Activated CD8-positive, alpha-beta memory T cell treated with anti-CD3 and anti-CD28 coated beads, Interleukin-2, amount 50 U/mL, for 4 hours (primary cell): ENCODE results near the gene NANP.
"Not testable (repeated sequence)": the region's sequence is repeated elsewhere in the genome, so short reads cannot be mapped to it uniquely, and the experiment has no call there.

Experiments used
- DNase-seq: peaks from one replicate; pipeline ENCODE4 v3.0.0-alpha.2; 2020

NANP gene, protein sequence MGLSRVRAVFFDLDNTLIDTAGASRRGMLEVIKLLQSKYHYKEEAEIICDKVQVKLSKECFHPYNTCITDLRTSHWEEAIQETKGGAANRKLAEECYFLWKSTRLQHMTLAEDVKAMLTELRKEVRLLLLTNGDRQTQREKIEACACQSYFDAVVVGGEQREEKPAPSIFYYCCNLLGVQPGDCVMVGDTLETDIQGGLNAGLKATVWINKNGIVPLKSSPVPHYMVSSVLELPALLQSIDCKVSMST

DNA sequence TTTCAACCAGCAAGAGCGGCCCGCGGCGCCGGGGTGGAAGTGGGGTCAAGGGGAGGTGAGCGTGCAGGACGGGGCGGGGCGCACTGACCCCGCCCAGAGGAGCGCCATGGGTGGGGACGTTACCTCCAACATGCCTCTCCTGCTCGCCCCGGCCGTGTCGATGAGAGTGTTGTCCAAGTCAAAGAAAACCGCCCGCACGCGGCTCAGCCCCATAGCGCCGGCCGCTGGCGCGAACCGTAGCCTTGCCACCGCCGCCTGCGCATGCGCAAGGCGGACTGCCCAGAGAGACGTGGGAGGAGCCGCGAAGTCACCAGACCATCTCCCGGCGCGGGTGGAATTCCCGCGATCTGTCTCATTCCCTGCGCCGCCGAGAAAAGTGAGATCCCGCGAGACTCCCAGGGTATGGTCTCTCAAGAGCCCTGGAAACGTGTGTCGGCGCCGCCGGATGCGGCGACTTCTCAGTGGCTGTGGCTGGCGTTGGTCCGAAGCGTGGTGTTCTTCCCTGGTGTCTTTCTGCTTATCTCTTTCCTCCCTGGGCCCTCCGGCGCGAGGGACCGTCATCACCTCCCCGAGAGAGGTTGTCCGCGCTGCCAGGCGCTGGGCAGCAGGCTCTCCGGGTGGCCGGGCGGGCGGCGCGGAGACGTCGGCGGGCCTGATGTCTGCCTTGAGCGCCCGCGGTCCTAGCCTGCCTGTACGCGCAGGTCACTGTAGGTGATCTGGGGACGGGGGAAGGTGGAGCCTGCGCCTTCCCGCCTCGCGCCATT, at the start of gene NANP:
NANP (minus strand) TSS at position 279 of the 764 bp plus-strand sequence; CDS start at position 213, 66 bp downstream.
- peak; percentile 80 for DNase-seq

DNA sequence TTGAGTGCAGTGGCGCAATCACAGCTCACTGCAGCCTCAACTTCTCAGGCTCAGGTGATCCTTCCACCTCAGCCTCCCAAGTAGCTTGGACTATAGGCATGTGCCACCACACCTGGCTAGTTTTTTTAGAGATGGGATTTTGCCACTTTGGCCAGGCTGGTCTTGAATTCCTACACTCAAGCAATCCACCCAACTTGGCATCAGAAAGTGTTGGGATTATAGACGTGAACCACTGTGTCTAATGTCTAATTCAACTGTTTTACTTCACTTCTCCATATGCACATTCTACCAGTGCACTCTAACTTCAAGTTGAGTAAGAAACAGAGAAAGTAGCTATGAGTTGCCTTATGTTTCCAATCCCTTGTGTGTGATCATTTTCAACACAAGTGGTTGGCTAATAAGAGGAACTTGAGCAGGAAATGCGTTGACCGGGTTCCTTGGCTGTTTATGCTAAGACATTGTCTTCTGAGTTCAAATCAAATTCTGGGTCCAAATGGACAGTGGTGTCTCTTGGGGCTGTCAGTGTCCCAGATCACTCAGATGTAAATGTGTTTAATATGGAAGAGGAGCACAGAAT, 48.9 kb upstream of the NANP start:
- no peak for DNase-seq

DNA sequence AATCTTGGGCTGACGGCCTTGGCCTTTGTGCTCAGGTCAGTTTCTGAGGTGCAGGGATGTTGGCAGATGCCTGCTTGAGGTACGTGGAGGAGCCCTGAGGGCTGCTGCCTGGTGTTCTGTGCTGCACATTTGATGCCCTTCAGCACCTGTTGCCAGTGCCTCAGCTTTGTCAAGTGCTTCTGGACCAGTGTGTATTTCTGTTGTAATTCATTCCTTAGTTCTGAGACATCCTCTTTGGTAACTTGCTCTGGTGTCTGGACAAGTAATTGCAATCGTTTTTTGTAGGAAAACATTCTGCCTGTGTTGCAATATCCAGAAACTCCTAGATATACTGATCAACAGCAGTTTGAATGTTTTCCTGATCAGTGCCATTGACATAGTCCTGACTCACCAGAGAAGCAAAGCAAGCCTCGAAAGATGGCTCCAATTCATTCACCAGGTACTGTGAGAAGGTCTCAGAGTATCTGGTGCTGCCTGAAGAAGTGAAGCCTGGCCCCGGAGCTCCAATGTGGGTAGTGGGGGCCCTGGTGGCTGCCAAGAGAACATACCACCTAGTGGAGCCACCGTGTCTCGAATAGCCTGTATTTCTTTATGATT, 46.1 kb upstream of the NANP start:
- DNase-seq: no peak

DNA sequence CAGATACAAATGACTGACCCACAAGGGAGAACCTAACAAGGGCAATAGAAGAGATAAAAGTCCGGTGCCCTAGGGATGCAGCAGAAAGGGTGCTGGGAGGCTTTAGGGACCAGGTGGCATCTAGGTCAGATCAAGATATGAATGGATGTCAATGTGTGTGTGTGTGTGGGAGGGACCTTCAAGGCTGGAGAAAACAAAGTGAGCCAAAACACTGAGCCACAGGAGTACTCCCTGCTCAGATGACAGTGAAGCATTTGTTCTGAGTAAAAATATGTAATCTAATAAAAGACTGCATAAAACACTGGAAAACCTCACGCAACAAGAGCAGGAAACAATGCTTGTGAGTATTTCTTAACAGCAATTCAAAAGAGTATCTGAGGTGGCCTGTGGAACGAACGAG, 44.6 kb upstream of the NANP start:
- no peak for DNase-seq

DNA sequence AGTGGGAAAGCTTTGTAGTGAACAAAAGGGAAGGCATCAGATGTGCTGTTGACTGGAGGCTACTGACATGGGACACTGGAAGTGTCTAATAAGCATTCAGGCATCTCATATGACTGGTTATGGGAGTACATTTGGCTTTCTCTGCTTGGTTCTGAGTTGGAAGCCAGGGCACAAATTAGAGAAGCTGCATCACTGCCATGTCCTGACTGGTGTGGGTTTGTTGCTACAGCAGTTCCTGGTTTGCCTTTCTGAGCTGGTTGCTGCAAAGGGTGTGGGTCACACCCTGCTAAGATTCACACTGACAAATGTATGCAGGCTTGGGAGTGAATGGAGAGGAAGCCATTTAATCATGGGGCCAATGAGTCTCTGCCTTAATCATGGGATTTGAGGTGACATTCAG, 36.2 kb upstream of the NANP start:
- DNase-seq: no peak

DNA sequence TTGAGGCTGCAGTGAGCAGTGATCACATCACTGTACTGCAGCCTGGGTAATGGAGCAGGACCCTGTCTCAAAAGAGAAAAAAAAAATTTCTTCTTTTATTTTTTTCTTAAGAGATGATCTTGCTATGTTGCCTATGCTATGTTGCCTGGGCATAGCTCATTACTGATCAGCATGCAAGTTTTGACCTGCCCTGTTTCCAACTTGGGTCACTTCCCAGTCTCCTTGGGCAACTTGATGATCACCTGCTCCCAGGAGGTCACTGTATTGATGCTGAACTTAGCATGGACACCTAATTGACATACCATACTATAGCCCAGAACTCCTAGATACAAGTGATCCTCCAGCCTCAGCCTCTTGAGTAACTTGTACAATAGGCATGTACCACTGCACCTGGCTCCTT, 30.7 kb upstream of the NANP start:
- no peak for DNase-seq

DNA sequence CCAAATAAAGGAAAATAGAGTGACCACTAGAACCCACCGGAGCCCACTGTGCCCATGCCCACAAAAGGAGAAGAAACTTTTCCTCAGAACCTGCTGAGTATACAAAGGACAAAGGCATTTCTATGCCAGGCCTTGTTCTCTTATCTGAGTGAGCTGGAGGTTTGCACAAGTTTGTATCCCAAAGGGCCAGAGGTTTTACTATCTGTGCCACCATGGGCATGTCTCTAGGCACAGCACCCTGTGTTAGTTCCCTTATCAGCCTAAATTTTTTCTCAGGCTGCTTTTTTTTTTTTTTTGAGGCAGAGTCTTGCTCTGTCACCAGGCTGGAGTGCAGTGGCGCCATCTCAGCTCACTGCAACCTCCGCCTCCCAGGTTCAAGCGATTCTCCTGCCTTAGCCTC, 29.1 kb upstream of the NANP start:
- DNase-seq: not testable (repeated sequence)

DNA sequence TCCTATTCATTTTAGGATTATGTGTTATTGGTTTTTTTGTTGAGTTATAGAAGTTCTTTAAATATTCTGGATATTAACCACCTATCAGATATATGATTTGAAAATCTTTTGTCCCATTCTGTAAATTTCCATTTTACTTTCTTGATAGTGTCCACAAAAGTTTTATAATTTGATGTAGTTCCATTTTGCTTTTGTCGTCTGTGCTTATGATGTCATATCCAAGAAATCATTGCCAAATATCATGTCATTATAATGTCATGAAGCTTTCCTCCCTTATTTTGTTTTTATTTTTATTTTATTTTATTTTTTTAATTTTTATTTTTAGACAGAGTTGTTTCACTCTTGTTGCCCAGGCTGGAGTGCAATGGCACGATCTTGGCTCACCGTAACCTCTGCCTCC, 21.0 kb upstream of the NANP start:
- no peak for DNase-seq

DNA sequence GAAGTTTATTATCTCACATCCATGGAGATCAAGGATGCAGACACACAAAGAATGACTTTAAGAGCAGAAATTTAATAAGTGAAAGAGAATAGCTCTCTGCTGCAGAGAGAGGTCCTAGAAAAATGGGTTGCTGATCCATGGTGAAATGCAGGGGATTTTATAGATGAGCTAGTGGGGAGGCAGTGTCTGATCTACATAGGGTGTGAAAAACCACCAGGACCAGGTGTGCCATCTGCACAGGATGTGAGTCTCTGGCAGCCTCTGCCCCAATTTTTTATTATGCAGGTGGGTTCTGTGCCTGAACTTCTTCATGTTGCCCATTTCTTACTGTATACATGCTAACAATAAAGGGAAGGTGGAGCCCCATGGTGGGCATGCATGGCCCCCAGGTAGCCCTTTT, 19.9 kb upstream of the NANP start:
- no peak for DNase-seq

DNA sequence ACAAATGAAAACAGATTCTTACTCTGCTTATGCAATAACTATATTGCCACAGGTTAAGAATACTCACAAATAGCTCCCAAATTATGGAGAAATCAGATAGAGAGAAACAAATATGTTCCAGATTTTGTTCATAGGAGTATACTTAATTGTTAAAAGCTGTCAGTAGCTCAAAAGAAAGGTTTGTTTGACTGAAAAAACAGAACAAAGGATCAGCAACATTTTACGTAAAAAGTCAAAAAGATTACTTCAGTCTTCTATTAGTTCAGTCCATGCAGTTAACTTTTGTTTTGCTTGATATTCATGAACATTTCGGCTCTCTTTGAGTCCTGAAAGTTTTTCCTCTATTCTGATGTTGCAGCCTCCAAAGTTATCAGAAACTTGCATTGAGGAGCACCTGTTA, 13.4 kb upstream of the NANP start:
- no peak for DNase-seq

DNA sequence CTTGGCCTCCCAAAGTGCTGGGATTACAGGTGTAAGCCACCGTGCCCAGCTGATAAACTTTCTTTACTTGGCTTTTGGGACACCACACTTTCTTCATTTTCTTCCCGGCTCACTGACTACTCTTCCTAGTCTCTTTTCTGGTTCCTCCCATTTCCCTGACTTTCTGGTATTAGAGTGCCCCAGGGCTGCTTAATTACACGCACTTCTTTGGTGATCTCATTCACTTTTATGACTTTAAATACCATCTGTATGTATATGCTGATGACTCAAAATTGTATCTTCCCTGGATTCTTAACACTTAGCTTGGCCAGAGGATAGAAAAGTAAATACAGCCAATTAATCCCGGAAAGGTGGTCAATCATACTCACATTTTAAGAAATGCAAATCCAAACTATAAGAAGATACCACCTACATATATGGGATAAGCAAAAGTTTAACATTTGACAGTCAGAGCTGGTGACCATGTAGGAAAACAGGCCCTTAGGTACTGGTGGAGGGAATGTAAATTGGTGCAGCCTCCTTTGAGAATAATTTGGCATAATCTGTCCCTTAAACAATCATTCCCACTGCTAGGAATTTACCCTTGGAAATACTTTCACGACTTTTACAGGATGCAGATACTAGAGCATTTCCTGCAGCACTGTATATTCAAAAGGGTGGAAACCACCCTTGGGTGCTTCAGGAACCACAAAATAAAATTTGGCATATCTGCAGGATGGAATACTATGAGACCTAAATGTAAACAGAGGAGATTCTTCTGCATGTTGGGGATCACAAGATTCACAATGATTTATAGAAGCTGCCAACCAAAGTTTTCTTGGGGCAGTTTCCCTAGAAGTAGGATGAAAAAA, 9.4 kb upstream of the NANP start:
- no peak for DNase-seq

DNA sequence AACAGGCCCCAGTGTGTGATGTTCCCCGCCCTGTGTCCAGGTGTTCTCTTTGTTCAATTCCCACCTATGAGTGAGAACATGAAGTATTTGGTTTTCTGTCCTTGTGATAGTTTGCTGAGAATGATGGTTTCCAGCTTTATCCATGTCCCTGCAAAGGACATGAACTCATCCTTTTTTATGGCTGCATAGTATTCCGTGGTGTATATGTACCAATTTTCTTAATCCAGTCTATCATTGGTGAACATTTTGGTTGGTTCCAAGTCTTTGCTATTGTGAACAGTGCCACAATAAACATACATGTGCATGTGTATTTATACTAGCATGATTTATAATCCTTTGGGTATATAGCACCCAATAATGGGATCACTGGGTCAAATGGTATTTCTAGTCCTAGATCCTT, 6.8 kb upstream of the NANP start:
- not testable (repeated sequence) for DNase-seq

DNA sequence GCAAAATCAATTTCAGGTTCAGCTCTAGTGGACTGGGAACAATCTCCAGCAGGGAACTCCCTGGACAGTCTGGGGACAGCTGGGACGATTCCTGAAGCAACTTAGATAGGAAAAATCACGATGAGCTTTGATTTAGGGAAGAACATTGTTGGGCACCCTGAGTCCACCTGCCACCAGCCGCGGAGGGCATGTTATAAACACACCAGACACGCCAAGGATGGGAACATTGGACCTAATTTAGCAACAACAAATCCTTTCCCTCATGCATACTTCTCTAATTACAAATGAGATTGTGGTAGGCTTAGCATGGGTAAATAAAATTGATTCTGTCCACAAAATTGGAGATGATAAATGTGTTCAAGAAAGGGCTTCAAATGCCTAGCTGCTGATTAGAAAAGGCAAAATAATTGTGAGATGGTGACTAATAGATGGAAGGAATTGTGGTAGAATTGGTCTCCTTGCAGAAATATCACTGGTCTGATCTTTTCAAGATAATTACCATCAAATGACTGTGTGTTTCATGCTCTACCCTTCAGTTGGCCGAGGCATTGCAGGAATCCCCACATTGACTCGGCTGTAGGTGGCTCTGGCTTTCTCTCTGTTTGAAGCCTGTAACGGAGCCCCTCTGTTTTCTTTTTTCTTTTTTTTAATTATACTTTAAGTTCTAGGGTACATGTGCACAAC, 6.1 kb upstream of the NANP start:
- no peak for DNase-seq

DNA sequence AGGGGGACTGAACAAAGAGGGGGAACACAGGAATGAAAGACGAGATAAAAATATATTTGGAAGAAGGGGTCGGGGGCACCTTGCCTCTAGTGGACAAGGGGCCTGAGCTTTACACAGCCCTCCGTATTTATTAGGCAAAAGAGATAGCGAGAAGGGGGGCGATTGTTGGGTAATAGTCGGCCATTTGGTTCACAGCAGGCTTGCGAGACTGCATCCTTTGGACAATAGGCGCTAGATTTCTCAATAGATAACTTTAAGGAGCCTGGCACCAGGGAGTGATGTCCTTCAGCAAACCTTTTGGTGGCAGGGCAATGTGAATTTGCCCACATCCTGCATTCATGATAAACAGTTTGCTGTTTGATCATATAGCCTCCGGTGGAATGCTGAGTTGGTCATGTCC, 3.0 kb upstream of the NANP start:
- no peak for DNase-seq

DNA sequence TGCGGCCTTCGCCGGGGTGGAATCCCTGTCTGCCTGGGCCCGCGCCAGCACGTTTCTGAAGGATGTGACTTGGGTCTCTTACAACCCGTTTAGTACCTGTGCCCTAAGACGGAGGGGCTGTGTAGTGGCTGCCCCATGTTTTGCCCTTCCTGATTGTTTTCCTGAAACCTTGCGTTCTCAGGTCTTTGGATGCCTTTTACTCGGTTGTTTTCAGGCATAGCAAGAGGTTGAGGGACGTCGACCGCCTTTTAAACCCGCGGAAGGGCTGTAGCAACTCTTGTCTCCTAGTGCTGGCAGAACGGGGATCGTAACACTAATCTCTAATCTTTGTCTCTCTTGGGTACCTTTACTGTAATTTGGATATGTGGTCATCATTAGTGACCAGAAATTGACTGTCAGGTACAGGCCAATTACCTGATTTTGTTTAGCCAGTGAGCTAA, 706 bp upstream of the NANP start:
- DNase-seq: no peak

DNA sequence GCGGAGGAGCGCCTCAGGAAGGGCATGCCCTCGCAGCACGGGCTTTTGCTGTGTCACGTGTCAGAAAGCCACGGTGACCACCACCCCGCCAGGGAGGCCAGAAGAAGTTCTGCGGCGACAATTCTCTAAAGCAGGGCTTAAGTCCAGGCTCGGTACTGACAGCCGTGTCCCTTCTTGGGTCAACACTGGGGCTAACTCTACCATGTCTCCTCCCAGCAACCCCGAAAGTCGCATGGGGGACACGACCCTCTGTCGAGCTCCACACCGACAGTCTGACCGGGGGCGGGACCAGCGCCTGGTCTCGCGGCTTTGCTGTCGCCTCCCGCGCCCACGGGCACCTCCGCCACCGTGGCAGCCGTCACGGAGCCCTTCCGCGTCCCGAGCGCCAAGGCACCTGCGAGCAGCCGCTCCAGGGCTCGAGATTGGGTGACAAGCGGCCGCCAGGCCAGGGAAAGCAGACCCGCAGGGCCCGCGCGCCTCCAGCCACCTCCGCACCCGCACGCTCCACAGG, 534 bp downstream of the NANP start:
- no peak for DNase-seq

DNA sequence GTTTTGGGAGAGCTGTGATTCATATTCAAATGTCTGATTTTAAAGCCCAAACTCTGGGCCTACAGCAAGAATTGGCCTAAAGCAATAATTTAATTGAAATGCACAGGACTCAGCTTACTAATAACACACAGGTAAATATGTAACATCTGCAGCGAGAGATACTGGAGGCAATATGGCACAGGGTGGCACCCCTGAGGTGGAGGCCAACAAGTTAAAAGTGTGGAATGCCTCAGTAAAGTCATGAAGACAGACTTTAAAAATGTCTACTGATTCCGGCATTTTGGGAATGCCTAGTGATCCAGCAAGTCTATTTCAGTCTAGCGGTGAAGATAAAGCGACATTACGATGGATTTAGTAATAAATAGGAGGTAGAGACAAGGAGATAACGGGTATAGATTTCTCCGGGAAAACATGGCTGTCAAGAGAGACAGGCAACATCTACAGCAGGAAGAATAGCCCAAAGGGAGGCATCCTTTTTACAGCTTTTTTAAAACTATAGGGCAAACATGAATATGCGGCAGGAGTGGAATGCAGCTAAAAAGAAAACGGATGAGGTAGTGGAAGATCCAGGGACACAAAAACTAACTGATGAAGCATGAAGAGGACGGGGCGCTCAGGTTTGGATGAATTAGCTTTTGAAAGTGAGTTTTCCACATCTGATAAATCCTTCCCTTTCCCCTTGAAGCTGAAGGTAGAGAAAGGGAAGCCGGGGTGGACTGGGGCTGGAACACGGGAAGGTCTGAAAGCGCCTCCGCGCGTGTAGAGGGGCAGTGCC, 1.2 kb downstream of the NANP start:
- DNase-seq: no peak

DNA sequence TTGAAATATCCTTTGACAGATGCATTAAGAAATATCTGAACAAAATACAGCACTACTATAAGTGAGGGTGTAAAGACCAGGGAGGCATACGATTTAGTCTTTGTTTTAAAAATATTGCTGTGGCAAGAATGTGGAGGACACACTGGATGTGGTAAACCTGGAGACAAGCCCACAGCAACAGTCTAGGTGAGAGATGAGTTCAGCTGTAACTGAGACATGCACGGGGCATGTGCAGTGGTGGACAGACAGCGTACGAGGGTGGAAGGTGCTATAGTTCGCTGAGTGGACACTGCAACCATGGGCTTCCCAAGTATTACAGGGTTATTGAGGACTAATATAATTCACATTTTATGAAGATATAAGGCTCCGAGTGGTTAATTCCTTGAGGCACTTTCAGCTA, 1.8 kb downstream of the NANP start:
- DNase-seq: no peak

DNA sequence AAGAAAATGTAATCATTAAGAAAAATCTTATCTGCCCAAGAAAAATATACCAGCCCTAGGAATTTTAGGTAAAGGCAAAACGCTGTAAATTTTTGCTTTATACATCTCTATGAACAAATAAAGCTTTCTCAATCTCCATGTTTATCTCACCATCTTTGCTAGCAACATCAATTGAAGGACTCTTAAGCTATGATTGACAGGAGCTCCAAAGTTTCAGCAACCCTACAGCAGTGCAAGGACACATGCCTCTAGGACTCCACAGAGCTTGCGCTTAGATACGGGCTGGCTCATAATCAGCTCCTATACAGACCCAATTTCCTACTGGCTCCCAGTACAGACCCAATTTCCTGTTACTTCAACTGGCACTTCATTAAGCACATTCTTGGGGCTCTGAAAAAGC, 4.3 kb downstream of the NANP start:
- DNase-seq: no peak

DNA sequence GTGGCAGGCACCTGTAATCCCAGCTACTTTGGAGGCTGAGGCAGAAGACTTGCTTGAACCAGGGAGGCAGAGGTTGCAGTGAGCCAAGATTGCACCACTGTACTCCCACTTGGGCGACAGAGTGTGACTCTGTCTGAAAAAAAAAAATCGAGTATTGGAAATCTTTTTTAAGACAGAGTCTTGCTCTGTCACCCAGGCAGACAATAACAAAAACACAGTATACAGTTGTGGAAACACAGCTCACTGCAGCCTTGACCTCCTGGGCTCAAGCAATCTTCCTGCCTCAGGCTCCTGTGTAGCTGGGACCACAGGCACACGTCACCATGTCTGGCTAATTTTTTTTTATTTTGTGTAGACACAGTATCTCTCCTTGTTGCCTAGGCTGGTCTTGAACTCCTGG, 15.0 kb downstream of the NANP start:
- DNase-seq: no peak

DNA sequence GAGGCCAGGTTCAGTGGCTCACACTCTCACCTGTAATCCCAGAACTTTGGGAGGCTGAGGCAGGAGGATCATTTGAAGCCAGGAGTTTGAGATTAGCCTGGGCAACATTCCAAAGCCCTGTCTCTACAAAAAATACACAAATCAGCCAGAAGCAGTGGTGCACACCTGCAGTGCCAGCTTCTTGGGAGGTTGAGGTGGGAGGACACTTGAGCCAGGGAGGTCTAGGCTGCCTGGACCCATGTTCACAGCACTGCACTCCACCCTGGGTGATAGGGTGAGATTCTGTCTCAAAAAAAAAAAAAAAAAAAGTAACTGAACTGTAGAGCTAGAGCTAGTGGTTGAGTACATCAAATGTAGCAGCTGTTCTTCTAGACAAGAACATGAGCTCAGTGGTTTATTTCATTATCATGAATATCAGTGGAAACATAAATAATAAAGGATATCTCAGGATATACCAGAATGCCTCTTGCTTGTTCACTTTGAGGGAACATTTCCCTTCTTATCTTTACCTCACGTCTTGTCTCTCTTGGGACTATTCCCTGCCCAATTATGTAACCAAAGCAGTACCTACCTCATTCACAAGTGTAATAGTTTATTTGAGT, 17.6 kb downstream of the NANP start:
- DNase-seq: no peak
